Umbilical cord (tissue), 2 donors: ENCODE results near the gene SCAPER. TPM values are rescaled to one million over a fixed set of nuclear protein-coding genes. Genes with fewer than 3 reads are reported as not detected.
A peak's percentile ranks its signal among the peaks of the same experiment; 100 is the strongest.
"Not testable (repeated sequence)": the region's sequence is repeated elsewhere in the genome, so short reads cannot be mapped to it uniquely, and the experiment has no call there.

Experiments used
- DNase-seq: peaks from one replicate; pipeline ENCODE4 v3.0.0-alpha.2; 2015; ENCODE audit warnings: low spot score
- total RNA-seq: library from RNA; depleted of rRNA; stranded (reverse); fragments of >200 nt; gene quantifications from one replicate; pipeline ENCODE4 v1.2.3, GENCODE V29; 2014; ENCODE audit warnings: low replicate concordance; ENCODE audit not compliant: insufficient read depth

The SCAPER gene
- total RNA-seq, 1 donor from 2014 or later: 22.4 TPM

GRCh38 chr15:76492538-76492937, 412.6 kb downstream of the SCAPER start:
- no peak for DNase-seq

- DNase-seq: no peak
Measured at GRCh38 chr15:76483752-76484151, 421.4 kb downstream of the SCAPER start.

GRCh38 chr15:76483018-76483417, 422.1 kb downstream of the SCAPER start:
- no peak for DNase-seq

DNA sequence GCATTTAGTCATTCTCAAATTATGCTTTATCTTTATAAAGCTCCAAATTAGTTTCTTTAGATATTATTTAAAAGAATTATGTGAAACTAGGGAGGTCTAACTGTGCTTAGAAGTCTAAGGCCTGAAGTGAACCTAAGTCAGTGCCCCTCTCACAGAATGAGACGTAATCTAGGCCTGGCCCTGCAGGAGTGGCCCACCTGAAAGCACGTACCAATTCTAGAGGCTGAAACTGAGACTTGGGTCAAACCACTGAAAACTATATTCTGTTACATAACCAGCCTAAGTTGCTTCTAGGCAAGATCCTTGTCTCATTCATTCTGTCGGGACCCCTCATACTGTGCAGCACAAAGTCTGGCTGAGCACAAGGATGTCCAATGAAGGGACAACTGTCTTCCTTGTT, 424.9 kb downstream of the SCAPER start:
- no peak for DNase-seq

- no peak for DNase-seq
Measured at GRCh38 chr15:76470691-76471090, 434.4 kb downstream of the SCAPER start.

GRCh38 chr15:76468722-76469121, 436.4 kb downstream of the SCAPER start:
- no peak for DNase-seq

DNA sequence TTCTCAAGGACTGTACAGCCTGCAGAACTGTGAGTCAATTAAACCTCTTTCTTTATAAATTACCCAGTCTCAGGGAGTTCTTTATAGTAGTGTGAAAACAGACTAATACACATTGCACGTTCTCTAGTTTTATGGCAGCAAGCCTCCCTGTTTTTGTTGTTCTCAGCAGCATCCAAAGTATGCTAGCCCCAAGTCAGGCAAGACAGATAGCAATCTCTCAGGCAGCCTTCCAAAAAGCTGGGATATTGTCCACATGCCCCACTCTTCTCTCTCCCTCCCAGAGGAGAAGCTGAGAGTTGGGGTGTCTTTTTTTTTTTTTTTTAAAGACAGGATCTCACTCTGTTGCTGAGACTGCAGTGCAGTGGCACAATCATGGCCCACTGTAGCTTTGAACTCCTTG, 438.0 kb downstream of the SCAPER start:
- DNase-seq: no peak

DNA sequence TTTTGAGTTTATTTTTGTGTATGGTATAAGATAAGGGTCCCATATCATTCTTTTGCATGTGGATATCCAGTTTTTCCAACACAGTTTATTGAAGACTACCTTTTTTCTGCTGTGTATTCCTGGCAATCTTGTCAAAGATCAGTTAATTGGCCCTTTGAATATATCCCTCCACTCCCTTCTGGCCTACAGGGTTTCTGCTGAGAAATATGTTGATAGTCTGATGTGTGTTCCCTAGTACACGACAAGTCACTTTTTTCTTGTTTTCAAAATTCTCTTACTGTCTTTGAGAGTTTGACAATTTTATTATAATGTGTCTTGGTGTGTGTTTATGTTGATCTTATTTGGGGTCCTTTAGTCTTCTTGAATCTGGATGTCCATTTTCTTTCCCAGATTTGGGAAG, 439.4 kb downstream of the SCAPER start:
- DNase-seq: no peak

GRCh38 chr15:76464247-76464646, 440.9 kb downstream of the SCAPER start:
- no peak for DNase-seq

DNA sequence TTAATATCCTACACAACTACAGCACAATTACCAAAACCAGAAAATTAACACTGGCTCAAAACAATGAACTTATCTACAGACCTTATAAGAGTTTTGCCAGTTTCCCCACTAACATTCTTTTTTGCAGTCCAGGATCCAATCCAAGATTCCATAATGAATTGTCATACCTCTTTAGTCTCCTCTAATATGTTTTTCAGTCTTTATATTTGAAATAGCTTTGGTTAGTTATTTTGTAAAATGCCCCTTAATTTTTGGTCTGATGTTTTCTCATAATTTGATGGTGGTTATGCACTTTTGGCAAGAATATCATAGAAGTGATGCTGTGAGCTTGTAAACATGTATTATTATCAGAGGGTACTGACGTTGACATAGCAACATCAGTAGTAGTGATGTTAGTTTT, 444.3 kb downstream of the SCAPER start:
- no peak for DNase-seq

GRCh38 chr15:76460347-76460746, 444.8 kb downstream of the SCAPER start:
- DNase-seq: no peak

- no peak for DNase-seq
Measured at GRCh38 chr15:76451540-76451939, 453.6 kb downstream of the SCAPER start.

DNA sequence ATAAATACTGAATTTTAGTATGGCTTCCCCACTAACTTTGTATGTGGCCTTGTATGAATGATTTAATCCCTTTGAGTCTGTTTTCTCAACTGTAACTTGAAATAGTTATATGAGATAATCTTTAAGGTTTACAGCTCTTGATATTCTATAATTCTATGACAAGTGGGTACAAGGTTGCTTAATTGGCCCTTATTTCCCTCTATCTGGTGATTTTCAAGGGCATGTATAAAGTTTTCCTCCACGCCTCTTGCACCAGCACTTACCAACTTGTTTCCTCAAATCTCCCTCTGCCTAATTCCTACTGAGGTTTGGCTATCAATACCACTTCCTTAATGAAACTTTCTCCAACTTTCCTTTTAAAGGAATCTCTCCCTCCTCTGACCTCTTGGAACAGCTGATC, 455.7 kb downstream of the SCAPER start:
- no peak for DNase-seq

GRCh38 chr15:76448755-76449154, 456.4 kb downstream of the SCAPER start:
- DNase-seq: no peak

DNA sequence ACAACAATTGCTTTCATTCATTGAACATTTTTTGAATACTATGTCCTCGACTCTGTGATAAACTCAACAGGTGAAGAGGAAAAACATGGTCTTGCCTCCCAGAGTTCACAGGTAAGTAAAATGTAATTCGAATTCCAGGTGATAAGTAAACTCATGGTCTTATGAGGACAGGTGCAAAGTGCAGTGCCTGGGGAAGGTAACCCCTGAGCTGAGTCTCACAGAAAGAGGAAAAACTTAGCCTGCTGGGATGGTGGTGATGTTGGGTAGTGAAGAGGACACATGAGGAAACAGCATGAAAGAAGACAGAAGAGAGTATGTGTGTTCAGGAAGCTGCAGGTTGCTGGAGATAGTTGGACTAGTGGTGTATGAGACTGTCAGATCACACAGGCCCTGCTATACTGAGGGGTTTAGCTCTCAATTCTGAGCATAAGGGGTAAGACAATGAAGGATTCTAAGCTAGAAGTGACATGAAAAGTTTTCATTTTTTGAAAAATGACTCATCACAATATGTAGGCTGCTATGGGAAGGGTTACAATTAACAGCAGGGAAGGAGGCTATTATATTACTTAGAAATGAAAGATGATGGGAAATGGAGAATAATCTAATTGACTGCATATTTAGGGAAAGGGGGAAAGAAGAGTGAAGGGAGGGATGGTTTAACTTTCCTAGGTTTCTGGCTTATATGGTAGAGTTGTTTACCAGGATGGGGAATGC, 457.3 kb downstream of the SCAPER start:
- DNase-seq: no peak

- DNase-seq: no peak
Measured at GRCh38 chr15:76440441-76440840, 464.7 kb downstream of the SCAPER start.

GRCh38 chr15:76439542-76439941, 465.6 kb downstream of the SCAPER start:
- DNase-seq: peak; percentile 10

- no peak for DNase-seq
Measured at GRCh38 chr15:76433798-76434400, 471.2 kb downstream of the SCAPER start.

DNA sequence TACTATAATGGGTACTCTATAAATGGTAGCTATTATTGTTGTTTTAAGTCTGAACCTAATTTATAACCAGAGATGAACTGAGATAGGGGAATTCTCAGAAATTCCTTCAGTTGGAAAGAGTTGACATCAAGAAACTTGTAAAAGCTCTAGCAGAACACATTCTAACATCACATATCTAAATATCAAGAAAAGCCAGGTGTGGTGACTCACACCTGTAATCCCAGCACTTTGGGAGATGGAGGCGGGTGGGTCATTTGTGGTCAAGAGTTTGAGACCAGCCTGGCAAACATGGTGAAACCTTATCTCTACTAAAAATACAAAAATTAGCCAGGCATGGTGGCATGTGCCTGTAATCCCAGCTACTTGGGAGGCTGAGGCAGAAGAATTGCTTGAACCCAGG, 472.1 kb downstream of the SCAPER start:
- DNase-seq: not testable (repeated sequence)

- no peak for DNase-seq
Measured at GRCh38 chr15:76432604-76433003, 472.5 kb downstream of the SCAPER start.

GRCh38 chr15:76431971-76432370, 473.2 kb downstream of the SCAPER start:
- DNase-seq: no peak

- not testable (repeated sequence) for DNase-seq
Measured at GRCh38 chr15:76430711-76431110, 474.4 kb downstream of the SCAPER start.

GRCh38 chr15:76429661-76430060, 475.5 kb downstream of the SCAPER start:
- no peak for DNase-seq

DNA sequence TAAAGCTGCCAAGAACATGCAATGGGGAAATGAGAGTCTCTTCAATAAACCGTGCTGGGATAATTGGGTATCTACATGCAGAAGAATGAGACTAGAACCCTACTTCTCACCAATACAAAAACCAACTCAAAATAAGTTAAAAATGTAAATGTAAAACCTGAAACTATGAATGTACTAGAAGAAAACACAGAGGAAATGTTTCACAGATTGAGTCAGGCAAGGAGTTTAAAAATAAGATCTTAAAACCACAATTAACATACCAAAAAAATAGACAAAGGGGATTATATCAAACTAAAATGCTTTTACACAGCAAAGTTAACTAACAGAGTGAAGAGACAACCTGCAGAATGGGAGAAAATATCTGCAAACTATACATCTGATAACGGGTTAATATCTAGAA, 478.2 kb downstream of the SCAPER start:
- no peak for DNase-seq
